Skeletal muscle tissue (tissue), 4 donors: ENCODE measurements around the gene CDH7. TPM values are rescaled to one million over a fixed set of nuclear protein-coding genes. Genes with fewer than 3 reads are reported as not detected.

Experiments
- H3K27ac ChIP-seq: one replicate; pipeline ENCODE4 v1.7.0; 2013; ENCODE audit warnings: mild to moderate bottlenecking, low read depth, low read length, inconsistent platforms
- H3K27me3 ChIP-seq, 3 donors: one replicate each; pipeline ENCODE4 v1.7.0; 2013; ENCODE audit warnings: low read length in 3 of 3; ENCODE audit not compliant: control insufficient read depth in 3 of 3, insufficient read depth in 3 of 3
- H3K36me3 ChIP-seq, 3 donors: one replicate each; pipeline ENCODE4 v1.7.0; 2013; ENCODE audit warnings: low read length in 3 of 3; ENCODE audit not compliant: control insufficient read depth in 3 of 3, insufficient read depth in 3 of 3
- H3K4me1 ChIP-seq, 3 donors: one replicate each; pipeline ENCODE4 v1.7.0; 2013; ENCODE audit warnings: low read length in 3 of 3, mild to moderate bottlenecking in 3 of 3; ENCODE audit not compliant: control insufficient read depth in 3 of 3, insufficient read depth in 3 of 3
- H3K4me3 ChIP-seq, 3 donors: one replicate each; pipeline ENCODE4 v1.7.0; 2013; ENCODE audit warnings: low read length in 3 of 3
- H3K9ac ChIP-seq, 3 donors: one replicate each; pipeline ENCODE4 v1.7.0; 2013; ENCODE audit warnings: low read length in 3 of 3, mild to moderate bottlenecking in 3 of 3, moderate library complexity in 2 of 3, low read depth in 1 of 3
- H3K9me3 ChIP-seq, 3 donors: one replicate each; pipeline ENCODE4 v1.7.0; 2013; ENCODE audit warnings: low read length in 3 of 3; ENCODE audit not compliant: control insufficient read depth in 3 of 3
- total RNA-seq: library from RNA; depleted of rRNA; stranded (reverse); fragments of >200 nt; gene quantifications from one replicate; pipeline ENCODE4 v1.2.3, GENCODE V29; 2014
- donor health status: Osteomylitis.

The CDH7 gene
- total RNA-seq, 1 donor from 2014 or later, result 0.52 TPM

DNA sequence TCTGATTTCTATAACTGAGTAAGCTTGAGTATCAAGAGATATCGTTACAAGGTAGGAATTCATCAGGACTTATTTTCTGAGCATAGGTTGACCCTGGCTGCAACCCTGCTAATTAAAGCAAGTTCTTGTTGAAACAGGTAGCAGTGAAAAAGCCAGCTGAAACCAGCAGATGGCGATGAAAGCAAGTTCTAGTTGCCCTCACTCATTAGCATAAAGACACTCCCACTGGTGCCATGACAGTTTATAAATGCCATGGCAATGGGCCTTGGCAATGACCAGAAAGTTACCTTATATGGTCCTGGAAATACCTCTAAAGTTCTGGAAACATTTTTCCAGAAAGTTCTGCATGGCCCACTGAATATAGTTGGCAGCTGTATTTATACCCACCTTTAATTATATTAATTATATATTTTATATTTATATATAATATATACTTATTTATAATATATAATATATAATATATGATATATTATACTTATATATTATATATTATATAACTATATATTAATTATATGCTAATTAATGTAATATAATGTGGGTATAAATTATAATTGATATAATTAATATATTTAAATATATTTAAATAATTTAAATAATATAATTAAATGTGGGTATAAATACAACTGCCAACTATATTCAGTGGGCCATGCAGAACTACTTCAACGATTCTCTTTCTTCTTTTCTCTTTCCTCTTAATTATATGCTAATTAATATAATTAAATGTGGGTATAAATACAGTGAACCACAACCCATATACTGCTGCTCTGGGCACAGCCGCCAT lies 188.0 kb downstream of the CDH7 start:
- Histone ChIP-seq H3K27me3 (no peaks in the 10 kb centered on the region), H3K9me3 (no peaks in the 10 kb centered on the region), H3K9ac (no peak overlapping the region), H3K27ac (no peak overlapping the region), H3K4me1 (no peaks in the 10 kb centered on the region), H3K4me3 (no peak overlapping the region), H3K36me3 (no peaks in the 10 kb centered on the region)
